ENCODE results near the gene OPCML. TPM values are rescaled to one million over a fixed set of nuclear protein-coding genes. Genes with fewer than 3 reads are reported as not detected.

Gene OPCML
- total RNA-seq, 1 donor from 2014 or later, result 0.58 TPM

- DNase-seq (ENCODE audit: extremely low read depth, low read depth, low spot score), result no peak
These were observed 922.1 kb downstream of the OPCML start for GRCh38 chr11:132610216-132610615.

- no peak for DNase-seq (ENCODE audit: extremely low read depth, low read depth, low spot score)
These were observed 924.7 kb downstream of the OPCML start for GRCh38 chr11:132607575-132607974.

DNA sequence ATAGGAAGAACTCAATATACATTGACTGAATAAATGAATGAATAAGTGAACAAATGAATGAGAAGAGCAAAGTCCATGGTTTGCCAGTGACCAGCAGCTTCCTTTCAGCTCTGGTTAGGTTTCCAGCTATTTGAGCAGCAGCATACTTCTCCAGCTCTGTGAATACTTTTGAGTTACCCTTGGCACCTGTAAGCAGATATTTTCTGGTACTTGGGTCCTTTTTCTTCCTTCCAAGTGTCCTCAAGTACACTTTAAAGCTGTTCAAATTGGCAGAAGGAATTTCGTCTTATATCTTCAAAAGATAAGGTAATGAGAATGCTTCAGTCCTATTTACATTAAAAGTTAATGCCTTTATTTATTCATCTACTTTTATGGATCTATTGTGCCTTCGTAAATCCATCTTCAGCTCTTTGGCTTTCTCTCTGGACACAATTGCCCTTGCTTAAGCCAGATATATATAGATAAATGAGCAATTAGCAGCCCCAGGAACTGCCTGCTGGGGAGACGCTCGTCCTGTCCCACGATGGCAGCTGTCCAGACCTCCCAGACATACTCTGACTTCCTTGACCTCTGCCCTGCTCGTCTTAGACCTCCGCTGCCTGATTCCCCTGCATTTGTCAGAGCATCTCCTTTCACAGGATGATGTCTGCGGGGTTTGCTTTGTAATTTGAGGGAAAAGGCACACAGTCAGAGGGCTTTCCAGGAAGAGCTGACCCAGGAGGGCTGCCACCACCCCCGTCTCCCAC, 926.3 kb downstream of the OPCML start:
- DNase-seq (ENCODE audit: extremely low read depth, low read depth, low spot score), result no peak

- DNase-seq (ENCODE audit: extremely low read depth, low read depth, low spot score), result no peak
These were observed 927.9 kb downstream of the OPCML start for GRCh38 chr11:132604431-132604830.

GRCh38 chr11:132601875-132602274, 930.4 kb downstream of the OPCML start:
- DNase-seq (ENCODE audit: extremely low read depth, low read depth, low spot score), result no peak

GRCh38 chr11:132595711-132596134, 936.6 kb downstream of the OPCML start:
- no peak for DNase-seq (ENCODE audit: extremely low read depth, low read depth, low spot score)

- no peak for DNase-seq (ENCODE audit: extremely low read depth, low read depth, low spot score)
These were observed 937.1 kb downstream of the OPCML start for GRCh38 chr11:132595246-132595645.

- no peak for DNase-seq (ENCODE audit: extremely low read depth, low read depth, low spot score)
These were observed 941.3 kb downstream of the OPCML start for GRCh38 chr11:132590986-132591385.

- DNase-seq (ENCODE audit: extremely low read depth, low read depth, low spot score), result no peak
These were observed 941.7 kb downstream of the OPCML start for GRCh38 chr11:132590554-132590953.

GRCh38 chr11:132589791-132590190, 942.5 kb downstream of the OPCML start:
- DNase-seq (ENCODE audit: extremely low read depth, low read depth, low spot score), result no peak

DNA sequence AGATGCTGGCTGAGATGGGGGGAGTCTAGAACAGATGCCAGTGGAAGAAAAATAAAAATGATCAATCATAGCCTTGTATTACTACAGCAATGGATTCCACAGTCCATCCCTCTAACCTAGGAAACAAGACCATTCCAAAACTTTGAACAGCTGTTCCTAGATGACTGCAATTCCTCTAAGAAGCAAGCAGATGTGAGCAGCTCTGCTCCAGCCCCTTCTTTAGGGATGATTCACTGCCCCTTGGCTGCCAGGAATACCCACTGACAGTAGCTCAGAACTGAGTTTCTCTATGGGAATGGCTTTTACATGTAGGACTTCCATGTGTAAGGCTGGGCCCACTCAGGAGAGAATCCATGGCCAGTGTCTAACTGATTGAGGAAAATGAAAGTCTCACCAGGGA, 943.9 kb downstream of the OPCML start:
- DNase-seq (ENCODE audit: extremely low read depth, low read depth, low spot score), result no peak

DNA sequence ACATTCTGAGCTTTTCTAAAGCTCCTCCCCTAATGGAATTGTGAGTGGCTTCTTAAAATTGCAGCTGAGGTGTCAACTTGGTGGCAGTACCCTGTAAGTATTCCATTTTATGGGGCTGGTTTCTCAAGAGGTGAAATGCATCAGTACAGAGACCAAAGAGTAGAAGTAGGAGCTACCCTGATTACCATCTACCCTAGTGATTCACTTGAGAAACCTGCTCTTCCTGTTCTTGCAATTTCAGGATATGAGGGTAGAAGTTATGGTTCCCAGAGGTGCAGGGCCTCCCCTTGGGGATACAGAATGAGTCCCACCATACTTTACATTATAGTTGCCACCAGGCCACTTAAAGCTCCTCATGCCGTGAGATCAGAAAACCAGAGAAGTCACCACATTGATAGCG, 944.6 kb downstream of the OPCML start:
- no peak for DNase-seq (ENCODE audit: extremely low read depth, low read depth, low spot score)

- no peak for DNase-seq (ENCODE audit: extremely low read depth, low read depth, low spot score)
These were observed 945.5 kb downstream of the OPCML start for GRCh38 chr11:132586801-132587200.

DNA sequence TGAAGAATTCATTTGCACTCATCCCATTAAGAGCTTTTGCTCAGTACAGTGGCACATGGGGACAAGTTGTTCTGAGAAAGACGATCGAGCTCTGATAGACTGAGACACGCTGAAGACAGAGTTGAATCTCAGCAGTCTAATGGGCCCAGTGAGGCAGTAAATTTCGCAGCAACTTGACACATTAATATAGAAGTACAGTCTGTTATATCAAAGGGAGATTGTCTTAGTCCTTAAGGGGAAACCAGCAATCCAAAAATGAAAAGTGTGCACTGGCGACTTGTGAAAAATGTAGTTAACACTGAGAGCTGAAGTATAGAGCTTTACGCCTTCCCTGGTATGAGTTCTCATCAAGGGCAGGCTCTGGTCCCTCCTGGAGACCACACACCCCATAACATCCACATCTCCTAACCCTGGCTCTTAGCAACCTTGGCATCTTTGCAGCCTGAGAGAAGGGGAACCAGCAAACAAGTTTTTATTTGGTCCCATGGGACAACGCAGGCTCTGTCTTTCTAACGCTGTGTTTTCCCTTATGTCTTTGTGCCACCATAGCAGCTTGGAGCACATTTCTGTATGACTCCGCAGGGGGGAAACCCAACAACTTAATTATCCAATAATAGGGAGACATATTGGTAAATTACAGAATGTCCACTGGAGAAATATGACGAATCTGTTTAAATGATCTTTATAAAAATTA, 952.5 kb downstream of the OPCML start:
- no peak for DNase-seq (ENCODE audit: extremely low read depth, low read depth, low spot score)

GRCh38 chr11:132579136-132579535, 953.2 kb downstream of the OPCML start:
- DNase-seq (ENCODE audit: extremely low read depth, low read depth, low spot score), result no peak

DNA sequence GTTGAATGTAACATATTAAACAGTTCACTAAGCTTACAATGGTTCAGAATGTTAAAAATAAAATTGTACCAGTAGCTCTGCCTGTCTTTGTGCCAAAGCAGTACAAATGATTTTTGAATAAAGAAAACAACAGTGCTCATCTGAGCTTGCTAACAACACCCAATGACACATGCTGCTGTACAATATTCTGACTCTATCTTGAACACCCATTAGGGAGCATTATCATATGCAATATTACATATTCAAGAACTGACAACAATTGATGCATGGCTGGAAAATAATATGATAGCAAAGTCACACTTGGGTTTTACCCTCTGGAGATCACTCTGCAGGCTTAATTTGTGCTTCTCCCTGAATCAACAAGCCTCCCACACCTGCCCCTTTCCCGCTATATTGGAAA, 953.7 kb downstream of the OPCML start:
- DNase-seq (ENCODE audit: extremely low read depth, low read depth, low spot score), result no peak

- DNase-seq (ENCODE audit: extremely low read depth, low read depth, low spot score), result peak; percentile 3
These were observed 955.6 kb downstream of the OPCML start for GRCh38 chr11:132576706-132577105.

- DNase-seq (ENCODE audit: extremely low read depth, low read depth, low spot score), result no peak
These were observed 968.0 kb downstream of the OPCML start for GRCh38 chr11:132564091-132564885.

DNA sequence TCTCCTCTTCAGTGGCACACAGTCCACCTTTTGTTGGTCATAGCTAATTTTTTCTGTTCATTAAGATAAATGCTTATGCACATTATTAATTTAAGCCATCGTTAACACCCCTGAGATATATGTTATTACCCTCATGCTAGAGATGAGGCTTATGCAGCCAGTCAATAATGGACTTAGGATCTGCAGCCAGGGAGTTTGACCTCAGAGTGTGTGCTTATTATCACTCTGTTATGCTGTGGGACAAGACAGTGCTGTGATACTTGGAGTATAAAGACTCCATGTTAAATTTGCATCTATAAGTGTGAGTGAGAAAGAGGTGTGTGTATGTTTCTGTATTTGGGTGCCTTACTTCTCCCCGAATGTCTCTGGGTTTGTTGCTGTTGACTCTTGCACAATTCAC, 969.3 kb downstream of the OPCML start:
- DNase-seq (ENCODE audit: extremely low read depth, low read depth, low spot score), result no peak

- DNase-seq (ENCODE audit: extremely low read depth, low read depth, low spot score), result no peak
These were observed 970.4 kb downstream of the OPCML start for GRCh38 chr11:132561937-132562336.

DNA sequence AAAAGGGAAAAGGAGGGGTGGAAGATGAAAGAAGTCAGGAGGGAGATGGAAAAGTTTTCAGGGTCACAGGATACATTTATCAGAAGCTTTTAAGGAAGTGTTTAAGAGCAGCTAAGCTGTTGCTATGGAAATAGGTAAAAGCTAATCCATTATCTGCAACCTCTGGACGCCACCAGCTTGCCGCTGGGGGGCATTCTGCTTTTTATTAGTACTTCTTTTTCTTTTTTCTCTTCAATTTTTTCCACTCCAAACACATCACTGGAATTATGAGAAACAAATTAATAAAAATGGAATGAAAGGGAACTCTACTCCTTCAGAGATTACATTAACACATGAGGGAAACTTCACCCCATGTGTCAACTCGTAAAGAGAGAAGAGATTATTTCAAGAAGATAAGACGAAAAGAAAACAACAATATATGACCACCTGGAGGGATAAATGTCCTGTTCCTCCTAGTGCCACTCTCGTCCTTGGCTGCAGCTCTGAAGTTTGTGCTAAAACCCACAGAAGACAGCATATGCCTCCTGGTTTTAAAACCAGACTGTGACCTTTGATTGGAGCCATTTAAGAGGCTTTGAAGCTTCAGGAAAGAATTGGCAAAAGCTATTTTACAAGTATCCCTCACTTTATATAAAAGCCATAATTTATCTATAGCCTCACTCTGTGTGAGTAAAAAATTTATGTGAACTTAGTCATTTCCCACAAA, 972.8 kb downstream of the OPCML start:
- no peak for DNase-seq (ENCODE audit: extremely low read depth, low read depth, low spot score)

Data from glomerular endothelial cell (primary cell).